ENCODE results near the gene BTBD17. TPM values are rescaled to one million over a fixed set of nuclear protein-coding genes. Genes with fewer than 3 reads are reported as not detected.

Gene BTBD17
- total and polyA plus RNA-seq, 10 of the 15 experiments (the other 5 are each of a cell fraction or from before 2014, with no cell fraction given) = not detected

DNA sequence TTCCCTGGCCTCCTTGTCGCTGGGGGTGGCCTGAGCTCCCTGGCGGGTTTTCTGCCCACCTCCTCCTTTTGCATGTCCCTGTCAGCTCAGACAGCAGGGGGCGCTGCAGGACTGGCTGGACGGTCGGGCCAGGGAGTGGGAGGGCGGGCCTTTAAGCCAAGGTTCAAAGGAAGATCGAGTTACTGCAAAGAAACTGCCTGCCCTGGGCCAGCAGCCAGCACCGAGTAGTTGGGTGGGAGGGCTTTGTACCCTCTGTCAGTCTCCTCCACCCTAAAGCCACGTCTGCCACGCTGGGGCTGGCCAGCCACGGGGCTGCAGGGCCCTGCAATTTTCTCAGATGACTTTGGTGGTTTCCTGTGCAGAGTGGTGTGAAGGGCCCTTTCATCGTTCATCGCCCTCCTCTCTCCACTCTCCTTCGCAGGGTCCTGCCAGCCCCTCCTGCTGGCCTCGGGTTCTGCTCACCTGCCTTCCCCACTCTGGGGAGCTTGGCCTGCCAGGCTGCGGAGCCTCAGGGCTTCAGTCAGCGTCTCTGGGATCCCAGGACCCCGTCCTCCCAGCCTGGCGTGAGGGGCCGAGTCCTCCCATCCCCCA, 17.9 kb upstream of the BTBD17 start (continued):
- TF ChIP-seq ZNF207 (IDR thresholded peaks at IDR 0.05; ENCODE audit: borderline replicate concordance) (no peak), ATF7 (IDR thresholded peaks at IDR 0.05; ENCODE audit: low read depth) (no peak), RUNX3 (IDR thresholded peaks at IDR 0.05; ENCODE audit: low read length) (no peak), GABPA (IDR thresholded peaks at IDR 0.05; ENCODE audit: low read depth) (no peak), PML (IDR thresholded peaks at IDR 0.05; ENCODE audit: low read length) (no peak), HDAC2 (IDR thresholded peaks at IDR 0.05) (no peak), BACH1 (IDR thresholded peaks at IDR 0.05; ENCODE audit: borderline replicate concordance) (no peak), MEF2A (IDR thresholded peaks at IDR 0.05; ENCODE audit: insufficient read depth, low read depth, low read length) (no peak), PAX8 (IDR thresholded peaks at IDR 0.05) (no peak), NR2C2 (IDR thresholded peaks at IDR 0.05; ENCODE audit: borderline replicate concordance, control insufficient read depth, insufficient read length, low read depth) (no peak), HDAC6 (IDR thresholded peaks at IDR 0.05; ENCODE audit: unreplicated experiment) (no peak), MXI1 (IDR thresholded peaks at IDR 0.05; ENCODE audit: low read depth, low read length) (no peak), NR2F1 (conservative IDR thresholded peaks at IDR 0.05) (no peak), JUNB (IDR thresholded peaks at IDR 0.05) (no peak), STAT3 (IDR thresholded peaks at IDR 0.05; ENCODE audit: low read depth, low read length) (no peak)
- TF ChIP-seq, protein P1, sequence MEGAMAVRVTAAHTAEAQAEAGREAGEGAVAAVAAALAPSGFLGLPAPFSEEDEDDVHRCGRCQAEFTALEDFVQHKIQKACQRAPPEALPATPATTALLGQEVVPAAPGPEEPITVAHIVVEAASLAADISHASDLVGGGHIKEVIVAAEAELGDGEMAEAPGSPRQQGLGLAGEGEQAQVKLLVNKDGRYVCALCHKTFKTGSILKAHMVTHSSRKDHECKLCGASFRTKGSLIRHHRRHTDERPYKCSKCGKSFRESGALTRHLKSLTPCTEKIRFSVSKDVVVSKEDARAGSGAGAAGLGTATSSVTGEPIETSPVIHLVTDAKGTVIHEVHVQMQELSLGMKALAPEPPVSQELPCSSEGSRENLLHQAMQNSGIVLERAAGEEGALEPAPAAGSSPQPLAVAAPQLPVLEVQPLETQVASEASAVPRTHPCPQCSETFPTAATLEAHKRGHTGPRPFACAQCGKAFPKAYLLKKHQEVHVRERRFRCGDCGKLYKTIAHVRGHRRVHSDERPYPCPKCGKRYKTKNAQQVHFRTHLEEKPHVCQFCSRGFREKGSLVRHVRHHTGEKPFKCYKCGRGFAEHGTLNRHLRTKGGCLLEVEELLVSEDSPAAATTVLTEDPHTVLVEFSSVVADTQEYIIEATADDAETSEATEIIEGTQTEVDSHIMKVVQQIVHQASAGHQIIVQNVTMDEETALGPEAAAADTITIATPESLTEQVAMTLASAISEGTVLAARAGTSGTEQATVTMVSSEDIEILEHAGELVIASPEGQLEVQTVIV (IDR thresholded peaks at IDR 0.05; ENCODE audit: borderline replicate concordance, partially characterized antibody) = no peak
- TF ChIP-seq, protein P2, sequence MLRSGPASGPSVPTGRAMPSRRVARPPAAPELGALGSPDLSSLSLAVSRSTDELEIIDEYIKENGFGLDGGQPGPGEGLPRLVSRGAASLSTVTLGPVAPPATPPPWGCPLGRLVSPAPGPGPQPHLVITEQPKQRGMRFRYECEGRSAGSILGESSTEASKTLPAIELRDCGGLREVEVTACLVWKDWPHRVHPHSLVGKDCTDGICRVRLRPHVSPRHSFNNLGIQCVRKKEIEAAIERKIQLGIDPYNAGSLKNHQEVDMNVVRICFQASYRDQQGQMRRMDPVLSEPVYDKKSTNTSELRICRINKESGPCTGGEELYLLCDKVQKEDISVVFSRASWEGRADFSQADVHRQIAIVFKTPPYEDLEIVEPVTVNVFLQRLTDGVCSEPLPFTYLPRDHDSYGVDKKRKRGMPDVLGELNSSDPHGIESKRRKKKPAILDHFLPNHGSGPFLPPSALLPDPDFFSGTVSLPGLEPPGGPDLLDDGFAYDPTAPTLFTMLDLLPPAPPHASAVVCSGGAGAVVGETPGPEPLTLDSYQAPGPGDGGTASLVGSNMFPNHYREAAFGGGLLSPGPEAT (IDR thresholded peaks at IDR 0.05; ENCODE audit: low read depth) = no peak
- TF ChIP-seq, protein P3, sequence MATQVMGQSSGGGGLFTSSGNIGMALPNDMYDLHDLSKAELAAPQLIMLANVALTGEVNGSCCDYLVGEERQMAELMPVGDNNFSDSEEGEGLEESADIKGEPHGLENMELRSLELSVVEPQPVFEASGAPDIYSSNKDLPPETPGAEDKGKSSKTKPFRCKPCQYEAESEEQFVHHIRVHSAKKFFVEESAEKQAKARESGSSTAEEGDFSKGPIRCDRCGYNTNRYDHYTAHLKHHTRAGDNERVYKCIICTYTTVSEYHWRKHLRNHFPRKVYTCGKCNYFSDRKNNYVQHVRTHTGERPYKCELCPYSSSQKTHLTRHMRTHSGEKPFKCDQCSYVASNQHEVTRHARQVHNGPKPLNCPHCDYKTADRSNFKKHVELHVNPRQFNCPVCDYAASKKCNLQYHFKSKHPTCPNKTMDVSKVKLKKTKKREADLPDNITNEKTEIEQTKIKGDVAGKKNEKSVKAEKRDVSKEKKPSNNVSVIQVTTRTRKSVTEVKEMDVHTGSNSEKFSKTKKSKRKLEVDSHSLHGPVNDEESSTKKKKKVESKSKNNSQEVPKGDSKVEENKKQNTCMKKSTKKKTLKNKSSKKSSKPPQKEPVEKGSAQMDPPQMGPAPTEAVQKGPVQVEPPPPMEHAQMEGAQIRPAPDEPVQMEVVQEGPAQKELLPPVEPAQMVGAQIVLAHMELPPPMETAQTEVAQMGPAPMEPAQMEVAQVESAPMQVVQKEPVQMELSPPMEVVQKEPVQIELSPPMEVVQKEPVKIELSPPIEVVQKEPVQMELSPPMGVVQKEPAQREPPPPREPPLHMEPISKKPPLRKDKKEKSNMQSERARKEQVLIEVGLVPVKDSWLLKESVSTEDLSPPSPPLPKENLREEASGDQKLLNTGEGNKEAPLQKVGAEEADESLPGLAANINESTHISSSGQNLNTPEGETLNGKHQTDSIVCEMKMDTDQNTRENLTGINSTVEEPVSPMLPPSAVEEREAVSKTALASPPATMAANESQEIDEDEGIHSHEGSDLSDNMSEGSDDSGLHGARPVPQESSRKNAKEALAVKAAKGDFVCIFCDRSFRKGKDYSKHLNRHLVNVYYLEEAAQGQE (IDR thresholded peaks at IDR 0.05; ENCODE audit: low read depth, low read length) = no peak
- TF ChIP-seq, protein P4, sequence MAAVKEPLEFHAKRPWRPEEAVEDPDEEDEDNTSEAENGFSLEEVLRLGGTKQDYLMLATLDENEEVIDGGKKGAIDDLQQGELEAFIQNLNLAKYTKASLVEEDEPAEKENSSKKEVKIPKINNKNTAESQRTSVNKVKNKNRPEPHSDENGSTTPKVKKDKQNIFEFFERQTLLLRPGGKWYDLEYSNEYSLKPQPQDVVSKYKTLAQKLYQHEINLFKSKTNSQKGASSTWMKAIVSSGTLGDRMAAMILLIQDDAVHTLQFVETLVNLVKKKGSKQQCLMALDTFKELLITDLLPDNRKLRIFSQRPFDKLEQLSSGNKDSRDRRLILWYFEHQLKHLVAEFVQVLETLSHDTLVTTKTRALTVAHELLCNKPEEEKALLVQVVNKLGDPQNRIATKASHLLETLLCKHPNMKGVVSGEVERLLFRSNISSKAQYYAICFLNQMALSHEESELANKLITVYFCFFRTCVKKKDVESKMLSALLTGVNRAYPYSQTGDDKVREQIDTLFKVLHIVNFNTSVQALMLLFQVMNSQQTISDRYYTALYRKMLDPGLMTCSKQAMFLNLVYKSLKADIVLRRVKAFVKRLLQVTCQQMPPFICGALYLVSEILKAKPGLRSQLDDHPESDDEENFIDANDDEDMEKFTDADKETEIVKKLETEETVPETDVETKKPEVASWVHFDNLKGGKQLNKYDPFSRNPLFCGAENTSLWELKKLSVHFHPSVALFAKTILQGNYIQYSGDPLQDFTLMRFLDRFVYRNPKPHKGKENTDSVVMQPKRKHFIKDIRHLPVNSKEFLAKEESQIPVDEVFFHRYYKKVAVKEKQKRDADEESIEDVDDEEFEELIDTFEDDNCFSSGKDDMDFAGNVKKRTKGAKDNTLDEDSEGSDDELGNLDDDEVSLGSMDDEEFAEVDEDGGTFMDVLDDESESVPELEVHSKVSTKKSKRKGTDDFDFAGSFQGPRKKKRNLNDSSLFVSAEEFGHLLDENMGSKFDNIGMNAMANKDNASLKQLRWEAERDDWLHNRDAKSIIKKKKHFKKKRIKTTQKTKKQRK (IDR thresholded peaks at IDR 0.05; ENCODE audit: low read depth, low read length) = no peak
- TF ChIP-seq, protein P5, sequence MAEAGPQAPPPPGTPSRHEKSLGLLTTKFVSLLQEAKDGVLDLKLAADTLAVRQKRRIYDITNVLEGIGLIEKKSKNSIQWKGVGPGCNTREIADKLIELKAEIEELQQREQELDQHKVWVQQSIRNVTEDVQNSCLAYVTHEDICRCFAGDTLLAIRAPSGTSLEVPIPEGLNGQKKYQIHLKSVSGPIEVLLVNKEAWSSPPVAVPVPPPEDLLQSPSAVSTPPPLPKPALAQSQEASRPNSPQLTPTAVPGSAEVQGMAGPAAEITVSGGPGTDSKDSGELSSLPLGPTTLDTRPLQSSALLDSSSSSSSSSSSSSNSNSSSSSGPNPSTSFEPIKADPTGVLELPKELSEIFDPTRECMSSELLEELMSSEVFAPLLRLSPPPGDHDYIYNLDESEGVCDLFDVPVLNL (IDR thresholded peaks at IDR 0.05; ENCODE audit: low read depth, low read length) = no peak

All from GM12878 (cell line).